Neural progenitor cell (in vitro differentiated cells): Measurements from ENCODE around the gene EXOC4. TPM values are rescaled to one million over a fixed set of nuclear protein-coding genes. Genes with fewer than 3 reads are reported as not detected.

Experiments
- DNase-seq: peaks from one replicate; pipeline ENCODE4 v3.0.0-alpha.2; 2016; ENCODE audit warnings: low spot score
- H2AFZ ChIP-seq: fragments of 200-600 bp; sonication (generic); replicated peaks from 2 replicates; pipeline ENCODE4 v1.6.1; 2016; ENCODE audit warnings: antibody characterized with exemption
- H3F3A ChIP-seq: fragments of 200-600 bp; sonication (generic); 2 replicates; pipeline ENCODE4 v1.6.1; 2016; ENCODE audit warnings: antibody characterized with exemption, low read depth
- H3K27ac ChIP-seq: fragments of 200-600 bp; sonication (generic); 2 replicates; pipeline ENCODE4 v1.5.1; 2016; ENCODE audit warnings: mild to moderate bottlenecking
- H3K27me3 ChIP-seq: fragments of 200-600 bp; sonication (generic); 2 replicates; pipeline ENCODE4 v1.6.1; 2016; ENCODE audit warnings: mild to moderate bottlenecking, moderate library complexity
- H3K36me3 ChIP-seq: fragments of 200-600 bp; sonication (generic); 2 replicates; pipeline ENCODE4 v1.5.1; 2016
- H3K4me1 ChIP-seq: fragments of 200-600 bp; sonication (generic); 2 replicates; pipeline ENCODE4 v1.6.1; 2016; ENCODE audit warnings: mixed run types
- H3K4me2 ChIP-seq: fragments of 200-600 bp; sonication (generic); 2 replicates; pipeline ENCODE4 v1.6.1; 2016
- H3K4me3 ChIP-seq: fragments of 200-600 bp; sonication (generic); 2 replicates; pipeline ENCODE4 v1.5.1; 2016
- H3K79me2 ChIP-seq: fragments of 200-600 bp; sonication (generic); 2 replicates; pipeline ENCODE4 v1.6.1; 2016; ENCODE audit warnings: low read depth
- H3K9ac ChIP-seq: fragments of 200-600 bp; sonication (generic); 2 replicates; pipeline ENCODE4 v1.6.1; 2016
- H3K9me3 ChIP-seq: fragments of 200-600 bp; sonication (generic); 2 replicates; pipeline ENCODE4 v1.5.1; 2016; ENCODE audit warnings: low read depth
- H4K20me1 ChIP-seq: fragments of 200-600 bp; sonication (generic); 2 replicates; pipeline ENCODE4 v1.6.1; 2016; ENCODE audit warnings: low read depth
- H3K27ac Mint-ChIP-seq: 3 replicates; pipeline ENCODE4 v1.8.0; 2021; ENCODE audit warnings: mixed read lengths
- H3K27me3 Mint-ChIP-seq: 2 replicates; pipeline ENCODE4 v1.8.0; 2022; ENCODE audit warnings: low read depth, mild to moderate bottlenecking, inconsistent platforms, moderate library complexity, mixed read lengths; ENCODE audit not compliant: insufficient read depth
- H3K36me3 Mint-ChIP-seq: 3 replicates; pipeline ENCODE4 v1.8.0; 2021; ENCODE audit warnings: mixed read lengths
- H3K4me1 Mint-ChIP-seq: 3 replicates; pipeline ENCODE4 v1.8.0; 2021; ENCODE audit warnings: mixed read lengths
- H3K4me3 Mint-ChIP-seq: 3 replicates; pipeline ENCODE4 v1.8.0; 2021; ENCODE audit warnings: mild to moderate bottlenecking, moderate library complexity, mixed read lengths
- H3K9me3 Mint-ChIP-seq: 3 replicates; pipeline ENCODE4 v1.8.0; 2020; ENCODE audit warnings: mixed read lengths
- CTCF ChIP-seq: fragments of 200-600 bp; sonication (generic); IDR thresholded peaks from 2 replicates; pipeline ENCODE4 v1.5.1; 2017; ENCODE audit warnings: antibody characterized with exemption, mild to moderate bottlenecking
- EZH2 ChIP-seq: fragments of 200-600 bp; sonication (generic); IDR thresholded peaks from 2 replicates; pipeline ENCODE4 v1.6.1; 2017; ENCODE audit warnings: antibody characterized with exemption, mild to moderate bottlenecking, moderate library complexity
- EZH2phosphoT487 ChIP-seq: fragments of 200-600 bp; sonication (generic); IDR thresholded peaks from 2 replicates; pipeline ENCODE4 v1.6.1; 2017; ENCODE audit warnings: antibody characterized with exemption
- total RNA-seq: library from RNA; depleted of rRNA; stranded (reverse); fragments of >200 nt; gene quantifications from 2 replicates; pipeline ENCODE4 v1.2.3, GENCODE V29; 2015; ENCODE audit warnings: low replicate concordance

The EXOC4 gene
- total RNA-seq, 1 donor from 2014 or later: 129 TPM

DNA sequence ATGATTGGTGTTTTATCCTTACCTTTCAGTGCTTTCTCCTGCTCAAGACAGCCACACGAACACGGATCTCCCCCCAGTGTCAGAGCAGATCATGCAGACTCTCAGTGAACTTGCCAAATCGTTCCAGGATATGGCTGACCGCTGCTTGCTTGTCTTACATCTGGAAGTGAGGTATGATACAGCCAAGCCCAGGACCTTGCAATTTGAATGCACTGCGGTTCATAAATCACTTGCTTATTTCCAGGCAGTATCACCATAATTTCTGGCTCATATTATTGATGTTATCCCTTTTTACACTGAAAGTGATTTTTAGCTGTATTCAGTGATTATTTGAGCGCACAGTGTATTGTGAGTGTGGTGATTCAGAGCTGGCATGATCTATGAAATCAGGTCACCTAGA lies 744.6 kb downstream of the EXOC4 start:
- Histone ChIP-seq H3K27ac (no peak overlapping the region), H3K4me2 (no peak overlapping the region), H3K79me2 (no peaks in the 10 kb centered on the region), H2AFZ (no peak overlapping the region), H3K9ac (no peak overlapping the region), H4K20me1 (no peaks in the 10 kb centered on the region), H3K4me3 (no peak overlapping the region), H3K36me3 (no peaks in the 10 kb centered on the region), H3K27me3 (no peaks in the 10 kb centered on the region), H3F3A (no peaks in the 10 kb centered on the region), H3K9me3 (no peaks in the 10 kb centered on the region), H3K4me1 (peaks cover 5% of the 10 kb centered on the region)
- Mint-ChIP-seq H3K27me3 (peaks cover 3% of the 10 kb centered on the region), H3K27ac (no peak overlapping the region), H3K9me3 (no peaks in the 10 kb centered on the region), H3K4me1 (peaks cover 2% of the 10 kb centered on the region), H3K36me3 (no peaks in the 10 kb centered on the region), H3K4me3 (no peak overlapping the region)
- DNase-seq: no peak
- TF ChIP-seq EZH2 (no peak), EZH2phosphoT487 (no peak), CTCF (no peak)

GRCh38 chr7:133999178-133999577 lies 746.3 kb downstream of the EXOC4 start:
- H3K4me1 ChIP-seq: no peaks in the 10 kb centered on the region
- Mint-ChIP-seq H3K27ac (no peak overlapping the region), H3K4me3 (no peak overlapping the region), H3K4me1 (peaks cover 2% of the 10 kb centered on the region), H3K27me3 (no peaks in the 10 kb centered on the region), H3K9me3 (no peaks in the 10 kb centered on the region), H3K36me3 (no peaks in the 10 kb centered on the region)
- no peak overlapping the region for H3K27ac ChIP-seq
- H2AFZ ChIP-seq: no peak overlapping the region
- TF ChIP-seq EZH2: no peak
- H3K79me2 ChIP-seq: no peaks in the 10 kb centered on the region
- H4K20me1 ChIP-seq: no peaks in the 10 kb centered on the region
- H3K27me3 ChIP-seq: no peaks in the 10 kb centered on the region
- no peak overlapping the region for H3K4me3 ChIP-seq
- DNase-seq: no peak
- no peaks in the 10 kb centered on the region for H3F3A ChIP-seq
- H3K9ac ChIP-seq: no peak overlapping the region
- H3K9me3 ChIP-seq: no peaks in the 10 kb centered on the region
- no peaks in the 10 kb centered on the region for H3K36me3 ChIP-seq
- H3K4me2 ChIP-seq: no peak overlapping the region

DNA sequence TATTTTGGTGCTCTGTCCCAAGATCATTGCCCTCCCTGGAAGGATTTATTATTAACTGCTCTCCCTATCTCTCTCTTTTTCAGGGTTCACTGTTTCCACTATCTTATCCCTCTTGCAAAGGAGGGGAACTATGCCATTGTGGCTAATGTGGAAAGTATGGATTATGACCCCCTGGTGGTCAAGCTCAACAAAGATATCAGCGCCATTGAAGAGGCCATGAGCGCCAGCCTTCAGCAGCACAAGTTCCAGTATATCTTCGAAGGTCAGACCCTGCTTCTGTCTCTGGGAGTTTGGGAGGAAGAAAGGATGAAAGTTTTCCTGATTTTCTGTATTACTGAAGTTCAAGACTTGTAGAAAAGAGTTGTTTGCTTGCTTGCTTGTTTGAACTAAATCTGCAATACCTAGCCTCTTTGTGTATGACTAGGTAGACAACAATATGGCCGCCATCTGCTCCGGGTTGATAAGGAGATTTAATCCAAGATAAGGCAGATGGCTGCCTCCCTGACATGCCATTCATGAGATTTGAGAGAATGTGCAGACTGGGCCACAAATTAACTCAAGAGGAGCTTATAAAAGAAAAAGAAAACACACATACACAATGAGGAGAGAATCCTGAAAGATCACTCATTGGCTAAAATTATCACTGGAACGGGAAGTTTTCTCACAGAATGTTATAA lies 752.1 kb downstream of the EXOC4 start:
- Histone ChIP-seq H3F3A (no peaks in the 10 kb centered on the region), H3K9me3 (no peaks in the 10 kb centered on the region), H3K4me3 (no peak overlapping the region), H3K79me2 (no peaks in the 10 kb centered on the region), H3K27ac (no peak overlapping the region), H3K4me1 (no peaks in the 10 kb centered on the region), H3K4me2 (no peak overlapping the region), H4K20me1 (no peaks in the 10 kb centered on the region), H3K27me3 (no peaks in the 10 kb centered on the region), H3K36me3 (no peaks in the 10 kb centered on the region), H3K9ac (no peak overlapping the region), H2AFZ (no peak overlapping the region)
- Mint-ChIP-seq H3K27me3 (no peaks in the 10 kb centered on the region), H3K9me3 (no peaks in the 10 kb centered on the region), H3K36me3 (peaks cover 2% of the 10 kb centered on the region), H3K4me3 (no peak overlapping the region), H3K4me1 (peaks cover 2% of the 10 kb centered on the region), H3K27ac (no peak overlapping the region)
- no peak for DNase-seq
- TF ChIP-seq CTCF: no peak
- TF ChIP-seq EZH2: no peak
- TF ChIP-seq EZH2phosphoT487: no peak

DNA sequence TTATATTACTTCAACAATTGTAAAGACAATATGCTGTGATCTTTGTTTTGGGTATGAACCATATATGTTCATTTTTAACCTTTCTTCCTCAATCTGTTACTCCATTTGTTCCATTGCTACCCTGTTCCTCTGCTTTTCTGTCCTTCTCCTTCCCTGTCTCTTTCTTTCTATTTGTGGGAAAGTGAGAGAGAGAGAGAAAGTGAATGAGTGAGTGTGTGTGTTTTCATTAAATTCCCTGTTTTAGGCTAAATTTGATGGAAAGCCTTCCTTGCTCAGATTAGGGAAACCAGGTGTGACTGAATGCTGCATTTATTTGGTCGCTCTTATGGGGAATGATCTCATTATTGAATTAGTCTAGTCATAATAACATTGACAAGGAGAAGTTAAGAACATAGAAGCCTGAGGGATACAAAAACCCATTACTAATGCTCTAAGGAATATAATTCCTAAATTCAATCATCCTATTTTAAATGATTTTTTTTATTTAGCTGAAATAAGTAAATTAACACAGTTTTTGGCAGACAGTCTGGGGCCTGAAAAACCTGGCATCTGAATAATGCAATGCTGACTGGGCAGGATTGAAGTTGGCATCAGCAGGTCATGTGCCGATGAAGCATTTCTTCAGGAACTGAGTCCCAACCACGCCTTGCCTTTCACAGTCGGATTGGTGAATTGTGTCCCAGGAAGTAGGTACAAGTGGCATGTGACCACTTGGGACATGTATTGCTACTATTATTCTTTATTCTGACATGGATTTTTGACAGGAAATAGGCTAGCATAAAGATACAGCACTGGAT lies 756.6 kb downstream of the EXOC4 start:
- TF ChIP-seq EZH2phosphoT487: no peak
- TF ChIP-seq EZH2: no peak
- no peak for TF ChIP-seq CTCF
- Histone ChIP-seq H3K79me2 (no peaks in the 10 kb centered on the region), H4K20me1 (no peaks in the 10 kb centered on the region), H3K9me3 (no peaks in the 10 kb centered on the region), H3K27ac (no peak overlapping the region), H2AFZ (no peak overlapping the region), H3F3A (no peaks in the 10 kb centered on the region), H3K4me1 (no peaks in the 10 kb centered on the region), H3K4me2 (no peak overlapping the region), H3K27me3 (no peaks in the 10 kb centered on the region), H3K4me3 (no peak overlapping the region), H3K9ac (no peak overlapping the region), H3K36me3 (no peaks in the 10 kb centered on the region)
- Mint-ChIP-seq H3K9me3 (no peaks in the 10 kb centered on the region), H3K4me1 (no peaks in the 10 kb centered on the region), H3K4me3 (no peak overlapping the region), H3K27ac (no peak overlapping the region), H3K27me3 (no peaks in the 10 kb centered on the region), H3K36me3 (peaks cover 2% of the 10 kb centered on the region)
- no peak for DNase-seq
